ENCODE results near the gene IGF1R. TPM values are rescaled to one million over a fixed set of nuclear protein-coding genes. Genes with fewer than 3 reads are reported as not detected.

The IGF1R gene
- total and polyA plus RNA-seq, 2 donors, result 11.5 to 33.3 TPM

GRCh38 chr15:98785807-98786621, 137.7 kb downstream of the IGF1R start:
- no peak overlapping the region for H3K27ac ChIP-seq (ENCODE audit: low read depth)
- whole genome bisulfite sequencing, result 81% methylated on average over 9 of the region's 9 CpGs
- H3K4me3 ChIP-seq (ENCODE audit: low read depth, low read length), result no peak overlapping the region
- DNase-seq (ENCODE audit: extremely low spot score), result no peak
- no peaks in the 10 kb centered on the region for H3K36me3 ChIP-seq (ENCODE audit: insufficient read depth)
- no peaks in the 10 kb centered on the region for H3K4me1 ChIP-seq (ENCODE audit: insufficient read depth)

DNA sequence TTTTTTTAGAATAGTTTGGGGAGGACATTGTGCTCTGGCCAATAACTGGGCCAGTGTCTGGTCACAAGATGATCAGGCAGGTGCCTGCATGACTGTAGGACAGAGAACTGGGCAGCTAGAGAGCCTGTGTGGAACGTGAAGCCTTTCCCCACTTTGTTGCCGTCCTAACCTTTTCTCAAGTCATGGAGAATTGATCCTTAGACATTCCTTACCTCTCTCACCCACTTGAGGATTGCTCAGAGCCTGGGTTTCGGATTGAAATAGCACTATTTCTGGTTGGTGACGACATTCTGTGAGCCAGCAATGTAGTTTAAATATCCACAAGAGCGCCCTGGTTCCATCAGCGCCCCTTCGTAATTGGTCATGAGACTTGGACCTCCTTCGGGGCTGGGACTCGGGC, 138.4 kb downstream of the IGF1R start:
- H3K36me3 ChIP-seq (ENCODE audit: insufficient read depth), result no peaks in the 10 kb centered on the region
- 96% methylated on average over 9 of the region's 9 CpGs for WGBS
- H3K27ac ChIP-seq (ENCODE audit: low read depth), result no peak overlapping the region
- H3K4me3 ChIP-seq (ENCODE audit: low read depth, low read length), result no peak overlapping the region
- no peak for DNase-seq (ENCODE audit: extremely low spot score)
- no peaks in the 10 kb centered on the region for H3K4me1 ChIP-seq (ENCODE audit: insufficient read depth)

DNA sequence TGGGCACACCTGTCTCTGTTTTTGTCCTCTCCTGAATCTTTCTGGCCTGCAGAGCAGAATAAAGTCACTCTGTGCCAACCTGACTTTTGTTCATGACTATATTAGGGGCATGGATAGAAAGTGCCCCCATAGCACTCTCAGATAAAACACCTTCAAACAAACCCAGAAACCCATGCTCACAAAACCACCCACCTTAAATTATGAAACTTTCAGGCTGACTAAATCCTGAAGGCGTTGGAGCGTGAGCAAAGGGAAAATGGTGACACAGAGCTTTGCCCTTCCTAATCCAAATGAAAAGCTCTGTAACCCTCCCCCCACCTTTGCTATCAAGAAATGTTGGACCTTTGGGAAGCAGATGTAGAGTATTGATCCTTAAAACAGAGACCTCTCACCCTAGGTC, 138.9 kb downstream of the IGF1R start:
- no peak overlapping the region for H3K27ac ChIP-seq (ENCODE audit: low read depth)
- H3K4me3 ChIP-seq (ENCODE audit: low read depth, low read length), result no peak overlapping the region
- no peaks in the 10 kb centered on the region for H3K4me1 ChIP-seq (ENCODE audit: insufficient read depth)
- H3K36me3 ChIP-seq (ENCODE audit: insufficient read depth), result no peaks in the 10 kb centered on the region
- no peak for DNase-seq (ENCODE audit: extremely low spot score)
- WGBS, result 94% methylated on average over 2 of the region's 2 CpGs

GRCh38 chr15:98787936-98788757, 139.8 kb downstream of the IGF1R start:
- no peaks in the 10 kb centered on the region for H3K4me1 ChIP-seq (ENCODE audit: insufficient read depth)
- H3K27ac ChIP-seq (ENCODE audit: low read depth), result no peak overlapping the region
- no peaks in the 10 kb centered on the region for H3K36me3 ChIP-seq (ENCODE audit: insufficient read depth)
- H3K4me3 ChIP-seq (ENCODE audit: low read depth, low read length), result no peak overlapping the region
- DNase-seq (ENCODE audit: extremely low spot score), result no peak
- 75% methylated on average over 9 of the region's 9 CpGs for WGBS

DNA sequence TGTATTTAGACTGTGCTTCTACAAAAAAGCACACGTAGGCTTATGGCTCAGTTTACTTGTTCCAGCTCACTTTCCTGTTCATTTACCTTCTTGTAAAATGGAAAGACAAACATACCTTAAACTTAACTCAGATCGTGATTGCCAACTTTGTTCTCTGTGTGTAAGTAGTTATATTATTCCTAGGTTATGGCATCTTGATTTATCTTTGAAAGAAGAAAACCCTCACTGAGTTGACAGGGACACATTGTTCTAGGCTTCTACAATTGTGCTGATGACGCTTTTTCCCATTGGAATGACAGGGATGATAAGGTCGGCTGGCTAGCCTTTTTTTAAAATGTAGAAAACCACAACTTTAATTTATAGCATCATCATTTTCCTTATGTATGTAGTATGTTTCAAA, 140.7 kb downstream of the IGF1R start:
- DNase-seq (ENCODE audit: extremely low spot score), result no peak
- H3K4me1 ChIP-seq (ENCODE audit: insufficient read depth), result no peaks in the 10 kb centered on the region
- 78% methylated on average over 4 of the region's 4 CpGs for WGBS
- no peak overlapping the region for H3K27ac ChIP-seq (ENCODE audit: low read depth)
- H3K4me3 ChIP-seq (ENCODE audit: low read depth, low read length), result no peak overlapping the region
- no peaks in the 10 kb centered on the region for H3K36me3 ChIP-seq (ENCODE audit: insufficient read depth)

DNA sequence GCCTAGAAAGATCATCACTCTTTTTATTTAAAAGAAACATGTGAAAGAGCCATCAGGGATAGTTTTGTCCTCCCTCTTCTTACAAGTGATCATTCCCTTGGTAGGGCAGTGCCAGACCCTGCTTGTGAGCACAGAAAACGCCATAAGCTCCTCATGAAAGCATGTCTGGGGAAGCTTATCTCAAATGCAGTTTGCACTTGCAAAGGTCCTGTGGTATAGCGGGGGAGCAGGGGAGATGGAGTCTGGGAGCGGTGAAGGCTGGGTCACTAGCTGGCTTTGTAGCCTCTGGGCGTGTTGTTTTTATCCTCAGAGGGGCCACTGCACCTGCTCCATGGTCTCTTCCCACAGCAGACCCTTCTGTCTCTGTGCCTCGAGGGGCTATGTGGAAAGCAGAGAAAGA, 141.9 kb downstream of the IGF1R start:
- Histone ChIP-seq H3K27ac (ENCODE audit: low read depth) (no peak overlapping the region), H3K36me3 (ENCODE audit: insufficient read depth) (no peaks in the 10 kb centered on the region), H3K4me1 (ENCODE audit: insufficient read depth) (no peaks in the 10 kb centered on the region), H3K4me3 (ENCODE audit: low read depth, low read length) (no peak overlapping the region)
- DNase-seq (ENCODE audit: extremely low spot score), result no peak
- WGBS, result 98% methylated on average over 5 of the region's 5 CpGs

DNA sequence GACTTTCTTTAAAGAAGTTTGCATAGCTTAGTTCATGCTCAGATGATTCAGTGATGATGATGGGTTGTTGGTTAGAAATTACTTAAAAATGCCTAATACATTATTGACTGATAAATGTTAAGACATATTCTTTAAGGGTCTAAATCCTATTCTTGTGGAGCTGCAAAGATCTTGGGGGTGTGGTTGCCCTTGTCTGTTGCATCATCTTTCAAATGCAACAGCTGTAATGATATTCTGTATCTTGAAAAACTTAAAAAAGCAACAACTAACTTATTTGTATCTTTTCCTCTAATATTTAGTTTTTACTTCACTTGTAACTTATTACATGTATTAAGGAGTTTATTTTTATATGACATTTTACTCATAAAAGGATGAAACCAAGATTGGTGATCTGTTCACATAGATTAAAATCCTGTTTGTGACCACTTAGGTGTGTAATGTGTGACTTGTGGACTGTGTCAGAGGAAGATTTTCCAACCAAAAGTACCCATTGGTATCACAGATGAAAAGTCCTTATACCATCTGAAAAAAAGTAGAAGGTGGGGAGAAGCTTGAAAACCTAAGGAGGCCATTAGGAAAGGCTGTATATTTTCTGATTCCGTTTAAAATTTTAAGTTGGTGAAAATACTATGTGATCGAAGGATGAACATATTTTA, 142.8 kb downstream of the IGF1R start:
- H3K4me3 ChIP-seq (ENCODE audit: low read depth, low read length), result no peak overlapping the region
- DNase-seq (ENCODE audit: extremely low spot score), result no peak
- no peaks in the 10 kb centered on the region for H3K4me1 ChIP-seq (ENCODE audit: insufficient read depth)

GRCh38 chr15:98792117-98792516, 143.8 kb downstream of the IGF1R start:
- Histone ChIP-seq H3K36me3 (ENCODE audit: insufficient read depth) (no peaks in the 10 kb centered on the region), H3K4me3 (ENCODE audit: low read depth, low read length) (no peak overlapping the region), H3K27ac (ENCODE audit: low read depth) (no peak overlapping the region), H3K4me1 (ENCODE audit: insufficient read depth) (no peaks in the 10 kb centered on the region)
- DNase-seq (ENCODE audit: extremely low spot score), result no peak

More for the DNA sequence above, 142.8 kb downstream of the IGF1R start:
- WGBS, result 95% methylated on average over 2 of the region's 2 CpGs
- Histone ChIP-seq H3K36me3 (ENCODE audit: insufficient read depth) (no peaks in the 10 kb centered on the region), H3K27ac (ENCODE audit: low read depth) (no peak overlapping the region)

GRCh38 chr15:98794211-98794610, 145.9 kb downstream of the IGF1R start:
- no peak overlapping the region for H3K27ac ChIP-seq (ENCODE audit: low read depth)
- DNase-seq (ENCODE audit: extremely low spot score), result no peak
- 96% methylated on average over 4 of the region's 4 CpGs for WGBS
- no peak overlapping the region for H3K4me3 ChIP-seq (ENCODE audit: low read depth, low read length)
- H3K36me3 ChIP-seq (ENCODE audit: insufficient read depth), result no peaks in the 10 kb centered on the region
- peaks cover 2% of the 10 kb centered on the region for H3K4me1 ChIP-seq (ENCODE audit: insufficient read depth)

DNA sequence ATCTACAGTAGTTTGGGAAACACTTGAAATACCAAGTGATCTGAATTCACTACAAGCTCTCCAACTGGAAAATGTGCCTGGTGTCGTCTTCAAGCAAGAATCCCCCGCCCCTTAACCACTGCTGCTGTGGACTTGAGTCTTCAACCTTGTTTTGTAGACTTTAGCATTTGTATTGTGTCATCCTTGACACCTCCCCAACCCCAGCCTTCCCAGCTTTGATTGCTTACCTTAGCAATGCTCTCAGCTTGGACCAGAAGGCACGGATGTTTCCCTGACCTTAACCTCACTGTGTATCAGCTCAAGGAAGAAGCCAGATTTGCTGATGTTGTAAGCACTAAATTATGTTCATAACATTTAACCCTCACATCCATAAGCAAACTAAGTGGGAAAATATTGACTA, 146.4 kb downstream of the IGF1R start:
- H3K27ac ChIP-seq (ENCODE audit: low read depth), result no peak overlapping the region
- WGBS, result 54% methylated on average over 3 of the region's 3 CpGs
- no peaks in the 10 kb centered on the region for H3K36me3 ChIP-seq (ENCODE audit: insufficient read depth)
- H3K4me3 ChIP-seq (ENCODE audit: low read depth, low read length), result no peak overlapping the region
- peaks cover 2% of the 10 kb centered on the region for H3K4me1 ChIP-seq (ENCODE audit: insufficient read depth)
- DNase-seq (ENCODE audit: extremely low spot score), result no peak

GRCh38 chr15:98795980-98796379, 147.6 kb downstream of the IGF1R start:
- Histone ChIP-seq H3K27ac (ENCODE audit: low read depth) (no peak overlapping the region), H3K36me3 (ENCODE audit: insufficient read depth) (no peaks in the 10 kb centered on the region), H3K4me1 (ENCODE audit: insufficient read depth) (peaks cover 2% of the 10 kb centered on the region), H3K4me3 (ENCODE audit: low read depth, low read length) (no peak overlapping the region)
- no peak for DNase-seq (ENCODE audit: extremely low spot score)
- WGBS, result 66% methylated on average over 10 of the region's 10 CpGs

- H3K4me3 ChIP-seq (ENCODE audit: low read depth, low read length), result no peak overlapping the region
- DNase-seq (ENCODE audit: extremely low spot score), result no peak
- 64% methylated on average over 12 of the region's 12 CpGs for WGBS
- peaks cover 2% of the 10 kb centered on the region for H3K4me1 ChIP-seq (ENCODE audit: insufficient read depth)
- H3K27ac ChIP-seq (ENCODE audit: low read depth), result no peak overlapping the region
- H3K36me3 ChIP-seq (ENCODE audit: insufficient read depth), result no peaks in the 10 kb centered on the region
Observed at GRCh38 chr15:98796685-98797357, 148.5 kb downstream of the IGF1R start.

GRCh38 chr15:98798375-98798893, 150.1 kb downstream of the IGF1R start:
- WGBS, result 85% methylated on average over 6 of the region's 6 CpGs
- DNase-seq (ENCODE audit: extremely low spot score), result no peak
- peaks cover 2% of the 10 kb centered on the region for H3K4me1 ChIP-seq (ENCODE audit: insufficient read depth)
- H3K4me3 ChIP-seq (ENCODE audit: low read depth, low read length), result no peak overlapping the region
- H3K27ac ChIP-seq (ENCODE audit: low read depth), result no peak overlapping the region
- no peaks in the 10 kb centered on the region for H3K36me3 ChIP-seq (ENCODE audit: insufficient read depth)
